ENCODE measurements around the gene PLAC9. TPM values are rescaled to one million over a fixed set of nuclear protein-coding genes. Genes with fewer than 3 reads are reported as not detected.

Gene PLAC9
- total and polyA plus RNA-seq, 9 donors, result 81.2 to 137 (median 107) TPM

GRCh38 chr10:80174641-80175395 is 42.3 kb downstream of the PLAC9 start:
- Histone ChIP-seq H3K36me3 (ENCODE audit: control insufficient read depth, insufficient read depth, low read length) (peaks cover 37% of the 10 kb centered on the region), H3K4me3 (ENCODE audit: low read length) (no peak overlapping the region), H3K27me3 (ENCODE audit: control insufficient read depth, insufficient read depth, low read length) (no peaks in the 10 kb centered on the region), H3K4me1 (ENCODE audit: control insufficient read depth, insufficient read depth, low read length) (peaks cover 20% of the 10 kb centered on the region), H3K9me3 (replicated peaks; ENCODE audit: control insufficient read depth, low read depth, low read length) (no peaks in the 10 kb centered on the region), H3K27ac (ENCODE audit: low read length) (no peak overlapping the region)
- DNase-seq, result no peak
- 91% methylated on average over 11 of the region's 15 CpGs for WGBS (ENCODE audit: insufficient coverage)

GRCh38 chr10:80176526-80176925 is 44.0 kb downstream of the PLAC9 start:
- H3K4me1 ChIP-seq (ENCODE audit: control insufficient read depth, insufficient read depth, low read length), result peaks cover 20% of the 10 kb centered on the region

GRCh38 chr10:80177781-80178636 is 45.5 kb downstream of the PLAC9 start:
- H3K4me1 ChIP-seq (ENCODE audit: control insufficient read depth, insufficient read depth, low read length), result peaks cover 14% of the 10 kb centered on the region
- H3K27ac ChIP-seq (ENCODE audit: low read length), result no peak overlapping the region
- DNase-seq, result no peak
- H3K4me3 ChIP-seq (ENCODE audit: low read length), result no peak overlapping the region
- 53% methylated on average over 12 of the region's 12 CpGs for WGBS (ENCODE audit: insufficient coverage)
- H3K9me3 ChIP-seq (replicated peaks; ENCODE audit: control insufficient read depth, low read depth, low read length), result no peaks in the 10 kb centered on the region
- peaks cover 14% of the 10 kb centered on the region for H3K36me3 ChIP-seq (ENCODE audit: control insufficient read depth, insufficient read depth, low read length)
- H3K27me3 ChIP-seq (ENCODE audit: control insufficient read depth, insufficient read depth, low read length), result no peaks in the 10 kb centered on the region

More at GRCh38 chr10:80176526-80176925, 44.0 kb downstream of the PLAC9 start:
- H3K9me3 ChIP-seq (replicated peaks; ENCODE audit: control insufficient read depth, low read depth, low read length), result no peaks in the 10 kb centered on the region
- WGBS (ENCODE audit: insufficient coverage), result 79% methylated on average over 5 of the region's 6 CpGs
- H3K27me3 ChIP-seq (ENCODE audit: control insufficient read depth, insufficient read depth, low read length), result no peaks in the 10 kb centered on the region
- DNase-seq, result no peak
- no peak overlapping the region for H3K4me3 ChIP-seq (ENCODE audit: low read length)
- no peak overlapping the region for H3K27ac ChIP-seq (ENCODE audit: low read length)
- peaks cover 27% of the 10 kb centered on the region for H3K36me3 ChIP-seq (ENCODE audit: control insufficient read depth, insufficient read depth, low read length)

- Histone ChIP-seq H3K4me1 (ENCODE audit: control insufficient read depth, insufficient read depth, low read length) (peaks cover 30% of the 10 kb centered on the region), H3K27ac (ENCODE audit: low read length) (no peak overlapping the region), H3K36me3 (ENCODE audit: control insufficient read depth, insufficient read depth, low read length) (peaks cover 7% of the 10 kb centered on the region), H3K27me3 (ENCODE audit: control insufficient read depth, insufficient read depth, low read length) (no peaks in the 10 kb centered on the region), H3K4me3 (ENCODE audit: low read length) (no peak overlapping the region), H3K9me3 (replicated peaks; ENCODE audit: control insufficient read depth, low read depth, low read length) (no peaks in the 10 kb centered on the region)
- 67% methylated on average over 5 of the region's 6 CpGs for WGBS (ENCODE audit: insufficient coverage)
- DNase-seq, result no peak
Measured at GRCh38 chr10:80182986-80183385, 50.5 kb downstream of the PLAC9 start.

GRCh38 chr10:80183436-80183835 is 50.9 kb downstream of the PLAC9 start:
- DNase-seq, result no peak
- peaks cover 30% of the 10 kb centered on the region for H3K4me1 ChIP-seq (ENCODE audit: control insufficient read depth, insufficient read depth, low read length)
- H3K36me3 ChIP-seq (ENCODE audit: control insufficient read depth, insufficient read depth, low read length), result peaks cover 7% of the 10 kb centered on the region
- no peaks in the 10 kb centered on the region for H3K27me3 ChIP-seq (ENCODE audit: control insufficient read depth, insufficient read depth, low read length)
- 63% methylated on average over 4 of the region's 4 CpGs for WGBS (ENCODE audit: insufficient coverage)
- no peak overlapping the region for H3K4me3 ChIP-seq (ENCODE audit: low read length)
- H3K27ac ChIP-seq (ENCODE audit: low read length), result no peak overlapping the region
- no peaks in the 10 kb centered on the region for H3K9me3 ChIP-seq (replicated peaks; ENCODE audit: control insufficient read depth, low read depth, low read length)

GRCh38 chr10:80184291-80184690 is 51.8 kb downstream of the PLAC9 start:
- Histone ChIP-seq H3K36me3 (ENCODE audit: control insufficient read depth, insufficient read depth, low read length) (peaks cover 7% of the 10 kb centered on the region), H3K4me3 (ENCODE audit: low read length) (no peak overlapping the region), H3K9me3 (replicated peaks; ENCODE audit: control insufficient read depth, low read depth, low read length) (no peaks in the 10 kb centered on the region), H3K4me1 (ENCODE audit: control insufficient read depth, insufficient read depth, low read length) (peaks cover 34% of the 10 kb centered on the region), H3K27ac (ENCODE audit: low read length) (no peak overlapping the region), H3K27me3 (ENCODE audit: control insufficient read depth, insufficient read depth, low read length) (no peaks in the 10 kb centered on the region)
- DNase-seq, result no peak
- WGBS (ENCODE audit: insufficient coverage), result no CpG with 5 or more reads among the region's 4 CpGs

- Histone ChIP-seq H3K36me3 (ENCODE audit: control insufficient read depth, insufficient read depth, low read length) (peaks cover 4% of the 10 kb centered on the region), H3K27ac (ENCODE audit: low read length) (no peak overlapping the region), H3K27me3 (ENCODE audit: control insufficient read depth, insufficient read depth, low read length) (no peaks in the 10 kb centered on the region), H3K9me3 (replicated peaks; ENCODE audit: control insufficient read depth, low read depth, low read length) (no peaks in the 10 kb centered on the region), H3K4me1 (ENCODE audit: control insufficient read depth, insufficient read depth, low read length) (peaks cover 34% of the 10 kb centered on the region), H3K4me3 (ENCODE audit: low read length) (no peak overlapping the region)
- WGBS (ENCODE audit: insufficient coverage), result no CpG with 5 or more reads among the region's 5 CpGs
- no peak for DNase-seq
Measured at GRCh38 chr10:80185578-80186299, 53.2 kb downstream of the PLAC9 start.

GRCh38 chr10:80186364-80187012 is 54.0 kb downstream of the PLAC9 start:
- no peaks in the 10 kb centered on the region for H3K27me3 ChIP-seq (ENCODE audit: control insufficient read depth, insufficient read depth, low read length)
- H3K4me3 ChIP-seq (ENCODE audit: low read length), result no peak overlapping the region
- no peaks in the 10 kb centered on the region for H3K9me3 ChIP-seq (replicated peaks; ENCODE audit: control insufficient read depth, low read depth, low read length)
- 73% methylated on average over 5 of the region's 13 CpGs for WGBS (ENCODE audit: insufficient coverage)
- peaks cover 34% of the 10 kb centered on the region for H3K4me1 ChIP-seq (ENCODE audit: control insufficient read depth, insufficient read depth, low read length)
- no peak for DNase-seq
- H3K27ac ChIP-seq (ENCODE audit: low read length), result no peak overlapping the region
- peaks cover 4% of the 10 kb centered on the region for H3K36me3 ChIP-seq (ENCODE audit: control insufficient read depth, insufficient read depth, low read length)

- Histone ChIP-seq H3K27me3 (ENCODE audit: control insufficient read depth, insufficient read depth, low read length) (no peaks in the 10 kb centered on the region), H3K9me3 (replicated peaks; ENCODE audit: control insufficient read depth, low read depth, low read length) (no peaks in the 10 kb centered on the region), H3K4me1 (ENCODE audit: control insufficient read depth, insufficient read depth, low read length) (peaks cover 34% of the 10 kb centered on the region), H3K36me3 (ENCODE audit: control insufficient read depth, insufficient read depth, low read length) (peaks cover 6% of the 10 kb centered on the region), H3K4me3 (ENCODE audit: low read length) (no peak overlapping the region), H3K27ac (ENCODE audit: low read length) (no peak overlapping the region)
- no peak for DNase-seq
- no CpG with 5 or more reads among the region's 2 CpGs for WGBS (ENCODE audit: insufficient coverage)
Measured at GRCh38 chr10:80187060-80187459, 54.5 kb downstream of the PLAC9 start.

Measured in muscle of leg (tissue), 11 donors.